PC-9 (cell line): Measurements from ENCODE around the gene PLEKHH2. TPM values are rescaled to one million over a fixed set of nuclear protein-coding genes. Genes with fewer than 3 reads are reported as not detected.

Experiments
- BruUV-seq: library from RNA; stranded (reverse); fragments of 400-500 nt; replicated peaks from 2 replicates; lab custom pipeline; 2021; lab: Mats Ljungman, UMichigan
- CTCF ChIA-PET: fragments of 300-600 bp; sonication (Branson Sonifier 250); formaldehyde crosslinking; loops from one replicate; lab custom pipeline; 2022; ENCODE audit warnings: antibody characterized with exemption; lab: Charles Lee
- POLR2A ChIA-PET: fragments of 300-600 bp; sonication (Branson Sonifier 250); formaldehyde crosslinking; loops from one replicate; lab custom pipeline; 2022; ENCODE audit warnings: antibody characterized with exemption; ENCODE audit not compliant: unreplicated experiment; lab: Charles Lee
- DNase-seq, 2 experiments: peaks; one replicate each; pipeline versions ENCODE4 v3.0.0 to v3.0.0-alpha.2; 2015 to 2022; ENCODE audit warnings: mixed read lengths in 1 of 2
- H2AFZ ChIP-seq: fragments of 200-600 bp; sonication (generic); 2 replicates; pipeline ENCODE4 v1.8.1; 2017; ENCODE audit warnings: antibody characterized with exemption
- H3F3A ChIP-seq: fragments of 200-600 bp; sonication (generic); 2 replicates; pipeline ENCODE4 v1.8.1; 2017; ENCODE audit warnings: antibody characterized with exemption, mild to moderate bottlenecking, low read depth; ENCODE audit not compliant: insufficient read depth
- H3K27ac ChIP-seq: fragments of 200-600 bp; sonication (generic); 2 replicates; pipeline ENCODE4 v1.6.1; 2016; ENCODE audit warnings: mixed run types
- H3K27me3 ChIP-seq: fragments of 200-600 bp; sonication (generic); 2 replicates; pipeline ENCODE4 v1.6.1; 2016; ENCODE audit warnings: low read depth, mixed run types; ENCODE audit not compliant: insufficient read depth
- H3K36me3 ChIP-seq: fragments of 200-600 bp; sonication (generic); 2 replicates; pipeline ENCODE4 v1.6.1; 2016; ENCODE audit warnings: low read depth, mixed run types
- H3K4me1 ChIP-seq: fragments of 200-600 bp; sonication (generic); replicated peaks from 2 replicates; pipeline ENCODE4 v1.6.1; 2016; ENCODE audit warnings: mixed run types; ENCODE audit not compliant: insufficient read depth
- H3K4me2 ChIP-seq: fragments of 200-600 bp; sonication (generic); 2 replicates; pipeline ENCODE4 v1.6.1; 2017; ENCODE audit warnings: mixed run types
- H3K4me3 ChIP-seq: fragments of 200-600 bp; sonication (generic); 2 replicates; pipeline ENCODE4 v1.6.1; 2016; ENCODE audit warnings: mixed run types
- H3K79me2 ChIP-seq: fragments of 200-600 bp; sonication (generic); 2 replicates; pipeline ENCODE4 v1.6.1; 2017; ENCODE audit warnings: low read depth, mixed run types
- H3K9me2 ChIP-seq: fragments of 200-600 bp; sonication (generic); 2 replicates; pipeline ENCODE4 v1.8.1; 2017; ENCODE audit warnings: mild to moderate bottlenecking; ENCODE audit not compliant: insufficient read depth
- H3K9me3 ChIP-seq: fragments of 200-600 bp; sonication (generic); 2 replicates; pipeline ENCODE4 v1.8.1; 2016; ENCODE audit warnings: low read depth; ENCODE audit not compliant: insufficient read depth
- H4K20me1 ChIP-seq: fragments of 200-600 bp; sonication (generic); 2 replicates; pipeline ENCODE4 v1.8.1; 2017; ENCODE audit not compliant: insufficient read depth
- CTCF ChIP-seq: fragments of 200-600 bp; sonication (generic); conservative IDR thresholded peaks from 2 replicates; pipeline ENCODE4 v1.6.1; 2017; ENCODE audit warnings: mixed run types, antibody characterized with exemption, mild to moderate bottlenecking, moderate library complexity
- EZH2 ChIP-seq: fragments of 200-600 bp; sonication (generic); IDR thresholded peaks from 2 replicates; pipeline ENCODE4 v1.8.0; 2017; ENCODE audit warnings: antibody characterized with exemption, low read depth
- intact Hi-C: fragments of 100-400 bp; cut with micrococcal nuclease; formaldehyde crosslinking; loops from one replicate; pipeline ENCODE4 v1.10.0; 2022; ENCODE audit not compliant: unreplicated experiment
- total RNA-seq: library from RNA; stranded (reverse); gene quantifications from 2 replicates; pipeline ENCODE4 v1.2.3, GENCODE V29; 2021

PLEKHH2 gene
- total RNA-seq, 1 experiment from 2014 or later, result 1.6 TPM

- POLR2A ChIA-PET, result no interaction called here
- Histone ChIP-seq H3K79me2 (no peaks in the 10 kb centered on the region), H3K4me1 (no peaks in the 10 kb centered on the region), H3K9me3 (no peaks in the 10 kb centered on the region), H3K9me2 (no peaks in the 10 kb centered on the region), H3K27ac (no peak overlapping the region), H3F3A (no peaks in the 10 kb centered on the region), H3K4me2 (no peak overlapping the region), H3K4me3 (no peak overlapping the region), H2AFZ (no peak overlapping the region), H3K27me3 (0 out of 2 replicates have a peak, but pooled peaks cover under 1% of the 10 kb centered on the region), H4K20me1 (no peaks in the 10 kb centered on the region), H3K36me3 (no peaks in the 10 kb centered on the region)
- DNase-seq, result no peak
- CTCF ChIA-PET, result no interaction called here
- BruUV-seq, result no TSS peak
- no peak for TF ChIP-seq CTCF
- no peak for TF ChIP-seq EZH2
- intact Hi-C loops, result no loop called here
These were observed 177.7 kb downstream of the PLEKHH2 start for GRCh38 chr2:43814711-43815110.

Other genes with a start within 250 kb of the PLEKHH2 start
- 28.1 and 30.5 TPM in 2 replicates for gene THADA, start 41.2 kb upstream of the PLEKHH2 start, total RNA-seq
- 3.7 and 4.6 TPM in 2 replicates for gene C1GALT1C1L, start 39.2 kb downstream of the PLEKHH2 start, total RNA-seq
- gene DYNC2LI1, start 136.8 kb downstream of the PLEKHH2 start, total RNA-seq, result 26.5 and 27.1 TPM in 2 replicates
- gene ABCG5, start 201.6 kb downstream of the PLEKHH2 start, total RNA-seq, result not detected in 2 replicates
- not detected in 2 replicates for gene ABCG8, start 201.7 kb downstream of the PLEKHH2 start, total RNA-seq